ENCODE data around the gene ARHGEF19.

DNA sequence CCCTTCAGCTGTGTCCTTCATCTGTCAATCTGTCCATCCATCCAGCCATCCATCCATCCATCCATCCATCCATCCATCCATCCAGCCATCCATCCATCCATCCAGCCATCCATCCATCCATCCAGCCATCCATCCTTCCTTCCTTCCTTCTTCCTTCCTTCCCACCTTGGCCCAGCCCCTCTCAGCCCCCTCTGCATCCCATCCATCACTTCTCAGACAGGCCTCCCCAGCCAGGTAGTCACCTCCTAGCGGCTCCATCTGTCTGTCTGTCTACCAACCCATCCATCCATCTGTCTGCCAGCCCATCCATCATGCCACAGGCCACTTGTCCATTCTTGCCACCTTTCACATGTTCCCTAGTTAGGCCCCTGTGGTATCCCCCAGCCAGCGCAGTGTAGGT is 46.3 kb downstream of the ARHGEF19 start:
- TF ChIP-seq CTCF (IDR thresholded peaks at IDR 0.05) (no peak), SIN3A (IDR thresholded peaks at IDR 0.05; ENCODE audit: borderline replicate concordance, insufficient read depth, low read depth, low read length) (no peak), POLR2AphosphoS5 (IDR thresholded peaks at IDR 0.05; ENCODE audit: low read depth, low read length) (no peak), TCF7L2 (IDR thresholded peaks at IDR 0.05; ENCODE audit: low read depth, low read length) (no peak), REST (IDR thresholded peaks at IDR 0.05; ENCODE audit: insufficient read depth in 1 of 2, low read depth in 2 of 2, low read length in 1 of 2) (no peak)

Measured in Panc1 (cell line).